Effector CD8-positive, alpha-beta T cell (primary cell): Measurements from ENCODE around the gene KSR2.

Source experiments
- DNase-seq: peaks from one replicate; lab custom pipeline; 2025; lab: John Stamatoyannopoulos, UW

KSR2 gene

DNA sequence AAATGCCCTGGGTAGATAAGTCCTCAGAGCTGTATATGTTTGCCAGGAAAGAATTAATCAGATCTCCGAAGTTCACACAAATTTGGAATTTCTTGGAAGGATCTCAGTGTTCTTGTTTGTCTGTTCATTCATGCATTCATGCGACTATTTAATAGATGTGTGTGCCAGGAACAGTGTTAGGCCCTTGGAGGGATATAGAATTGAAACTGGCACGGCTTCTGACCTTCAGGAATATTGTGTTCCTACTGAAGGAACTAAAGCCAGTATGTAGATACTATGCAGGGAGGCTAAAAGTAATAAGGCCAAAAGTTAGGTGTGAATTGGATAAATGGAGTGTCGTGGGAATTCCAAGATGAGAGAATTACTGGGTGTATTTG is 441.3 kb downstream of the KSR2 start:
- DNase-seq: no peak

DNA sequence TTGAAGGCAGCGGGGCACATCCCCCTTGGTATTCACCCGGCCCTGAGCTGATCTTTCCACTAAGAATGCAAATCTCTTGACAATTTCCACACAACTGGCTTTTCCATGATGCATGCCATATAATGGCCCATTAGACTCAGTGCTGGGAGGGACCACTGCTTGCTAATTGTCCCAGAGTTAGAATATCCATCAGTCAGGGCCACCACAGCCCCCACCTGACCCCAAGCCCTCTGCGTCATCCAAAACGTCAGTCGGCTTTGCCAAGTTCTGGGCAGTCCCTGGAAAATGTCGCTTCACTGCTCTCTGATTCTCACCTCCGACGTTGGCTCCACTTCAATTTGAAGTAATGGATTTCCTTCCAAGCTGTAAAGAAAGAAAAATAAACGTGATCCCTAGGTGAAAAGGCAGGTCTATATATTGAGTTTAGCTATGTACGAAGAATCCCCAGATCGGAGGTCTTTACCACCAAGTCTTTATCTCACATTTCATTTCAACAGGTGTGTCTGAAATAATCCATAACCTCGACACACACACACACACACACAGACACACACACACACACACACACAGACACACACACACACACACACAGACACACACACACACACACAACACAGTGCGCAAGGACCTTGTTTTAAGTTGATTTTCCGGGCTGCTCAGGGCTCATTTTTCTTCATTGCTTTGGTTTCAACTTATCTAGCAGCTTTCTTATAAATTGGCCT is 441.9 kb downstream of the KSR2 start:
- no peak for DNase-seq

DNA sequence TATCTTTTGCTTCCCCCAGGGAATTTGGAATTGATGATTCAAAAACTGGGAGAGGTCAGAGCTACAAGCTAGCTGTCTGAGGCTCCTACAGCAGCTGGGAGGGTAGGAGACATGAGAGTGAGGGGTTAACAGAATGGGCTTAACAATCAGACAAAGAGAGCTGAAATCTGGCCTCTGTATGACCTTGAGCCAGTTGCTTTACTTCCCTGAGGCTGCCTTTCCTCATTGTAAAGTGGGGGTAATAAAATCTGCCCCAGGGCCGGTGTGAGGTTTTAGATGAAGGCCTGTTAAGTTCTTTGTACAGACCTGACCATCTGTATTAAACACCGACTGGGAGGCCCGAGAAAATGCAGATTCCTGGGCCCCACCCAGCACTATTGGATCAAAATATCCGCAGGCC is 443.0 kb downstream of the KSR2 start:
- DNase-seq: no peak

DNA sequence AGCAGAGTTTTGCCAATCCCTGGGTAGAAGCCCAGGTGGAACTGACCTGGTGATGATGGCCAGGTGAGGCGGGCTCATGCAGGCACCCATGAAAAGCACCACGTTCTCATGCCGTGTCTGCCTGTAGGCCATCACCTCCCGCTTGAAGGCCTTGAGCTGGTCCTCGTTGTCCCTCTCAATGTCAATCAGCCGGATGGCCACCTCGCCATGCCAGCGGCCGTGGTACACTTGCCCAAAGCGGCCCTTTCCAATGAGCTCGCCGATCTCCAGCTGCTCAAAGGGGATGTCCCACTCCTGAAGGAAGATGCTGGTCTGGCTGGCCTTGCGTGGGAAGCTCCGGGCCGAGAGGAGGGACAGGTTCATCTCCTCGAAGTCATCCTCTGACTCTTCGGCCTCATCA is 444.0 kb downstream of the KSR2 start:
- no peak for DNase-seq

DNA sequence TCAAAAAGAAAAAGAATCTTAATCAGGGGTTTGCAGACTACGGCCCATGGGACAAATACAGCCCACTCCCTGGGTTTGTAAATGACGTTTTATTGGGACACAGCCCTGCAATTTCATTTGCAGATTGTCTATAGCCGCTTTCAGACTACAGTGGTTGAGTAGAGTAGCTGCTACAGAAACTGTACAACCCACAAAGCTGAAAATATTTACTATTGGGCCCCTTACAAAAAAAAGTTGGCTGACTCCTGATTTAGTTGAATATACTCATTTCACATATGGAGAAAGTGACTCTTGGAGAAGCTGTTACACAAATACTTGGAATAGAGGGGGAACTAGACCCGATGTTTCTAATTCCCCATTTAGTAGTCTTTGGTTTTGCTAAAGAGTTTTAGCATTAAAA is 444.8 kb downstream of the KSR2 start:
- no peak for DNase-seq

DNA sequence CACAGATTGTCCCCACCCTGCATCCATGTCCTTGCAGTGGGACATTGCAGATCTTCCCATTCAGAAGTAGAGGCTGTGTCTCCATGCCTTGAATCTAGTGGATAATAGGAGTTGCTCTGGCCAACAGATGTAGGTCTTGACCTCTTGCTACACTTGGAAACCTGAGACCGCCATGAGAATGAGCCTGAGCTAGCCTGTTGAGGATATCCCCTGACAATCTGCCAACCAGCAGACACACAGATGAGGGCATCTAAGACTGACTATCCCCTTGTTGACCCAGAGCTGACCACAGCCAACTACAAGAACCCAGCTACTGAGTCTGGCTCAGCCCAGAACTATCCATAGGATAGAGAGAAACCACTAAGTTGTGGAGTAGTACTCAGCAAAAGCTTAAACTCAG is 446.2 kb downstream of the KSR2 start:
- no peak for DNase-seq

DNA sequence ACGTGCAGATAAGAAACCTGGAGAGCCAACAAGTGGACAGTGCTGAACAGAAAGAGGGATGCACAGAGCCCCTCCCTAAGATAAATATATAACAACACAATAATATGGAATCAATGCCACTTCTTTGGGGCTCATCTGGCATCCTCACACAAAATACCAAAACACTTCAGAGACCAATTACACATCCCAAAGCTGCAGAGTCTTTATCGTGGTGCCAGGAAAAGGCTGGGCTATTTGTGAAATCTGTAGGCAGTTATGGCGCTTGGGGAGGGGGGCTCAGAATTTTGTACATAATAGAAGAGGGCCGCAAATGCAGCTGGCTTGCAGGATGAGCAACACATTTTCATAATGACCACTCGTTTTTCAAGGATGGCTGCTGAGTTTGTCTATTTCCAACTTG is 446.9 kb downstream of the KSR2 start:
- no peak for DNase-seq

DNA sequence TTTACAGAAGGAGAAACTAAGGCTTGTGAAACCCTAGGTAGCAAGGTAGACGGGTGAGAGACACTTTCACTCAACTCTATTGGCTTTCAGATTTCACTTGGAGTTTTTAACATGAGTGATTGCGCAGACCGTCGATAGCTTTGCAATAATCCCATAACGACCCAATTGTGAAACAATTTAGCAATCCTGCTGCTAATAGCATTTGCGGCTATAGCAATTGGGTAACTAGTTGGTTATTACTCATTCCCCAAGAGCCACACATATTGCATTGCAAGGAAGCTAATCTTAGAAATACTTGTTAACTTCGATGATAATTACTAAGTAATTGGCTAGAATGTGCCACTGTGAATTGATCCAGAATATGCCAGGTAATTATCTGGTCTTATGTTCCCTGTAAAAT is 447.4 kb downstream of the KSR2 start:
- DNase-seq: no peak

DNA sequence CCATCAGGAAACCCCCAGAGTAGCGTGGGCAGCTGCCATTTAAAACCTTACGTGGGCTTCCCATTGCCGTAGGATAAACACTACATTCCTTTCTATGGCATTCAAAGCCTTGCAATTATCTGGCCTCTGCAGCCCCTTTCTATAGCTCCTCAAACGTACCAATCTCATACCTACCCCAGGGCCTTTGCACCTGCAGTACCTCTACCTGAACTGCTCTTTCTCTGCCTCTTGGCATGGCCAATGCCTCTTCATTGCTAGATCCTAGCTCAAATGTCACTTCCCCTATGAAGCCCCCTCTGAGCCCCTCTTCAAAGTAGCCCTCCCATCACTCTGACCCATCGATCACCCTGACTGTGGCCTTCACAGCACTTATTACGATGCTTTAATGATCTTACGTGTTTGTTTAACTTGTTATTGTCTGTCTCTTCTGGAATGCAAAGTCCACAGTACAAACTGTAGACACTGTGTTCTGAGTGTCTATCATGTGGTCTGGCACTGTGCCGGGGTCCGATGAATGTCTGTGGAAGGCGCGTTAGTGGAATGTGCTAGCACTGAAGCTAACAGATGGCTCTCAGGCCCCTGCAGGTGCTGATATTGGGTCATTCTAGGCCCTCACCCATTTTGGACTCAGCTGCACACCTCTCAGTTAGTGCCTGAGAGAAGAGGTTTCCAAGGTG is 450.1 kb downstream of the KSR2 start:
- DNase-seq: no peak

DNA sequence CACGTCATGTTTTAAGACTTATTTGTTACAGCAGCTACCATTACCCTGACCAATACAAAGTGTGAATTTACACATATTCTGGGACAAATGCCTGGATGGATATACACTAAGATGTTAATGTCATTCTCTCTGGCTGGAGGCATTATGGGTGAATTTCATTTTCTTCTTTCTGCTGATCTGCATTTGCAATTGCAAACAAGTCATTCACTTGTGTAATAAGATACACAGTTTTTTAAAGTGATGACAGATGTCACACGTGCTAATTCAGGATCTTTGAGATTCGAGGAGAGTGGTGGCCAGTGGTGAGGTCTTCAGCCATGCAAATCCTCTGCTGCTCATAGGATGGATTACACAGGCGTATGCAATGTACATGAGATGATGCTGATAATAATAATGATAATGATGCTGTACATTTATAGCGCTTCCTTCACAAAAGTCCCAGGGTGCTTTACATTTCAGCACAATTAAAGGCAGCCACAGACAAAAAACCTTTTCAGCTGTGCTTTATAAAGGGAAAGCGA is 451.5 kb downstream of the KSR2 start:
- no peak for DNase-seq

DNA sequence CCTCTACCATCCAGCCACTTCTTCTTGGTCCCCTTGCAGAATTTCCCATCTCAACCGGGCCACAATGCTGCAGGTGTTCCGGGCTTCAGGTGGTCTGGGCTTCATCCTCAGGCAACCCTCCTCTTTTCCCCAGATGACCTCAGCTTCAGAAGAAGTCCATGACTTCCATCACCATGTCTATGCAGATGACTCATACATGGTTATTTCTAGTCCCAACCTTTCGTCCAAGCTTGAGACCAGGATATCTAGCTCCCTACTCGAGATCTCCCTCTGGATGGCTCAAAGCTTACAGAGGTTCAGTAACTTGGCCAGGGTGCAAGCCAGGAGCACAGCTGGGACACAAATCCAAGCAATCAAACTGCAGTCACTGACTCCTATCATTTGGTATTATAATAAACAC is 452.8 kb downstream of the KSR2 start:
- no peak for DNase-seq

DNA sequence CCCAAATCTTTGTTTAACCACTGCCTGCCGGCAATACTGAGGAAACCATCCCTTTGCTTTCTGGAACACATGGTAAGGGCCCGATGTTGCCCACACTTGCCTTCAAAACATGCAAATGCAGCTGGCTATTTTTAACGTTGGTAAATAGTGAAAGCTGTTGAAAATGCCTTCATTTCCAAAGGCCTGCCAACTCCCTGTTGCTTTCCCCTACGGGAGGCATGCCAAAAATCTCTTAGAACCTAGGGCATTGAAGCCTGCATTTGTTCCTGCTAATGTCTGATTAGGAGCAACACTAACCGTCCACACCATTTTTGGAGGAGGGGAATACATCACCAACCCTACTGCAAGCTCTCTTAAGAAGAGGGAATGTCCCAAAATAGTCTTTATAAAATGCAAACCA is 454.8 kb downstream of the KSR2 start:
- no peak for DNase-seq

DNA sequence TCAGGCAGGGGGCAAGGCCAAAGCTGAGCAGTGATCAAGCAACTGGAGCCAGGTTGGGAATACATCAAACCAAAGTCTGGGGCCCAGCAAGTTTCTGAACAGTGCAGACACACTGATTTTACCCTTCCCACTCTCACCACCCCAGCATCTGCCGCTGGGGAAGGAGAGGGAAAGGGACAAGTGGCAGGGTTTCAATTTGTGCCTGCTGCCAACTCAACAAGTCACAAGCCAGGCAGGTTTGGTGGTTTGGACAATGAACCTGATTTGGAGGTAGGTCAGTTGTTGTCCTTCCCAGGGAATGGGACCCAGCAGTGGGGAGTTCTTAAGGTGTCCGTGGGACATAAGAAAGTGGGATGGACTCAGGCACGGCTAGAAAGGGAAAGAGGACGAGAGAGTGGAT is 455.4 kb downstream of the KSR2 start:
- DNase-seq: no peak

DNA sequence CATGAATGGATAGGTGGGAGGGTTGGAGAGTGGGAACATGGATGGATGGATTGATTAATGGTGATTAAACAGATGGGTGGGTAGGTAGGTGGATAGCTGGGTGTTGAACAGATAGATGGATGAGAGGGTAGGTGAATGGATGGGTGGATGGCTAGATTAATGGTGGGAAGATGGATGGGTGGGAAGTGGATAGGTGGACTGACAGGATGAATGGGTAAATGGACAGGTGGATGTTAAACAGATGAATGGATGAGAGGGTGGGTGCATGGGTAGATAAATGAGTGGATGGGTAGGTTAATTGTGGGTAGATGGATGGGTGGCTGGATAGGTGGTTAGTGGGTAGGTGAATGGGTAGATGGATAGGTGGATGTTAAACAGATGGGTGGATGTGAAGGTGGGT is 460.3 kb downstream of the KSR2 start:
- DNase-seq: no peak

DNA sequence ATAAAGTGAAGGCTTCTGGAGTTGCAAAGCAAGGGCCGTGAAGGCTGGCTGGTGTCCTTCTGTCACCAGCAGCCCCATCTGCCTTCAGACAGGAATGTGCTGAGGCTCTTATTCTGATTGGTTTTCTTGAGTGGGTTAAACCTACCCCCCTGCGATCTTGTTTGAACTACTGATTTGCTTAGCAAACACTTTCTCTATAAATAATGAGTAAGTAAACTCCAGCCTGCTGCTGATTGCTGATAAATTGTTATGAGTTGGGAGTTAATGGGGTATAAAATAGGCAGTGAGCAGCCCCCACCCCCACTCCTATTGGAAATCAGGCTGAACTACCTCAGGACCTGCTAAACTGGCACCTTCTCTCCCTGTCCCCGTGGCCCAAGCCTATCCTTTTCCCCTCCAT is 461.2 kb downstream of the KSR2 start:
- DNase-seq: no peak

DNA sequence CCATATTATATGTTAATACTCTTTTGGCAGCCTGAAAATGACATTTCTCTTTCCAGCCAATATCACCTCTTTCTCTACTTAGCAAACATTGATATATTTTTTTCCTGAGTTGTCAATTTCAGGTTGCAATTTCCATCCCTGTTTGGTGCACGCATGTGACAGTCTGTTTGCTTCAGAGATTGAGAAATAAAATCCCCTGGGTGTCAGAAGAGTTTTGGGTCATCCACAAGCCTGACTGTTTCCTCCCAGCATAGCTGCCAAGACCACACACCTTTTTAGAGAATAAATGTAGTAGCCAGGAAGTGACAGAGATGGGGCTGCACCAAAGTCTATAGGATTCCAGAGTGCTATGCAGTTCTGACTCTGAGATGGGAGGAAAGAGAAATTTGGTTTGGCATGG is 462.5 kb downstream of the KSR2 start:
- DNase-seq: no peak

DNA sequence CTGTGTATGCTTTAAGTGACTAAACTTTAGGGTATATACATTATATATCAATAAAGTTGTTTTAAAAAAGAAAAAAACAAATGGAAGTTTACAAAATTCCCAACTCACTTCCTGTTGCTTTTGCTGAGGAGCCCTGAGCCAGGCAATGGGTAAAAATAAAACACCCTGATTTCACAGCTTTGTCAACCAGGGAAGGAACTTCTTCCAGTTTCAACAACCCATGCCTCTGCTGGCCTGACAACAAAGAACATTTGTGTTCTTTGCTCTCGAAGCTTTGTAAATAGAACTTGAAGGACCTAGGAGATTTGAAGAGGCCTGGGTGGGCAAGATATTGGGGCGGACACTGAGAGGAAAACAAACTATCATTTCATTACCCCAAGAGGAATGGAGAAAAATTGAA is 466.2 kb downstream of the KSR2 start:
- no peak for DNase-seq

DNA sequence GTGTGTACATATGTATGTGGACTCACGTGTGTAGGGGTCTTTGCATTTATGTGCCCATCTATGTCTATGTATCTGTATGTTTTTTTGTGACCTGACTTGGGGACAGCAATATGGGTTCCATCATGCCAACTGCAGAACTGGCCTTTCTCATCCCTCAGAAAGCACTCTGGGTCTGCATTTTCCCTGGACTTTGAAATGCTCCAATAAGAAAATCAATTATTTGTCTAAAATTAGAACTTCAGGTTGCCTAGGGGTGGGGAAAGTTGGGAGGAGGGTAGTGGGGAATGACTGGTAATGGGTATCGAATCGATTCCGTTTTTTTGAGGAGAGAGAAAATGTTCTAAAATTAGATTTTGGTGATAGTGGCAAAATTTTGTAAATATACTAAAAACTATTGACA is 466.6 kb downstream of the KSR2 start:
- DNase-seq: no peak

DNA sequence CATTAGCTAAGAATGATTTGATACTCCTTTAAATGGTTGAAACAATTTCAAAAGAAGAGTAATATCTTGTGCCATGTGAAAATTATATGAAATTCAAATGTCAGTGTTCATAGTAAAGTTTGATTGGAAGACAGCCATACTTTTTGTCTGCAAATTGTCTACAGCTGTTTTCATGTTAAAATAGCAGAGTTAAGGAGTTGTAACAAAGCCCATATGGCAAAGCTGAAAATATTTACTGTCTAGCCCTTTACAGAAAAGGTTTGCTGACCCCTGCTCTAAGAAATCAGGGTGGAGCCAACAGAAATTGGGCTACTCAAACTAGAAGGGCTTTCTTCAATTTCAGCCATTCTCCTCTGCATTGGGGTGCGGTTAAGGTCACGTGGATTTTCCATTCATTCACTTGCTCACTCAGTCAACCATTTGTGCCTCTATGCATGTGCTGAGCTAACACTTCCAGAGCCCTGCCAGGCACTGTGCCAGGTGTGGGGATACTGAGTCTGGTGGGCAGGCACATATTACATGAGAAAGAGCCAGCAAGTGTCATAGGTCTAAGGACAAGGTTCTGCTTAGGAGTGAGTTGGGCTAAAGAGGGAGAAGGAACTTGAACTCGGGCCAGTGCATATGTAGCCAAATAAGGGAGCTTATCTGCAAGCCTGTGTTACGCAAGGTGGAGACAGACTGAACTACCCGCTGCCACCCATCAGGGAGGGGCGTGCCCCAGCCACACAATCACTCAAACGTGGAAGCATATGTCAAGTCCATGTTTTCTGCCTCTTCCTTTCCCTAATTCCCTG is 467.5 kb downstream of the KSR2 start:
- DNase-seq: no peak

DNA sequence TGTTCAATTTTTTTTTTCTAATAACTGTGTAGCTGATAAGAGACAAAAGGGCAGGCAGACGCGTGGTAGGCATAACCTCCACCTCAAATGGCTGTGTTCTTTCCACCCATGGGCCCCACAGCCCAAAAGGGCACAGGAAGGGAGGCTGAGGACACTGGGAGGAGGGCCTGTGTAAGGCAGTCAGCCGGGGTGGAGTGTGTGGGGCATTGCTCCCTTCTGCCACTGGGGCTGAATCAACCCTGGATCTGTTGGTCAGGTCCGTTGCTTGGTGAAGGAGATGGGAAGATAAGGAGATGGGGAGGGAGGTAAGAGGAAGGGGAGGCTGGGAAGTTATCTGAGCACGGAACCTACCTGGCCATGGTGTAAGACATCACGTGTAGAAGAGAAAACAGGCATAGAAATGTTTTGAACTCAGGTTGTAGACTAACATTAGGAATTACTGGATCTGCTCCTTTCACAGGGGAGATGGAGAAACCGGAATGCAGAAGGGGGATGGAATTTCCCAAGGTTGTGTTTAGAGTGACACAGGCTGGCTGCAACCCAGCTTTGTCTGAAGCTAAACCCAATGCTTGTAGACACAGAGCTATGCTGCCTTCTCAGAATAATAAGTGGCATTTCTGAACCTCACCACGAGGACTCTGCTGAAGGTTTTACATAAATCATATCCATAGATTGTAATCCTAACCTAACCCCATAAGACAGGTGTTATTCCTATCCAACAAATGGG is 468.9 kb downstream of the KSR2 start:
- DNase-seq: no peak

DNA sequence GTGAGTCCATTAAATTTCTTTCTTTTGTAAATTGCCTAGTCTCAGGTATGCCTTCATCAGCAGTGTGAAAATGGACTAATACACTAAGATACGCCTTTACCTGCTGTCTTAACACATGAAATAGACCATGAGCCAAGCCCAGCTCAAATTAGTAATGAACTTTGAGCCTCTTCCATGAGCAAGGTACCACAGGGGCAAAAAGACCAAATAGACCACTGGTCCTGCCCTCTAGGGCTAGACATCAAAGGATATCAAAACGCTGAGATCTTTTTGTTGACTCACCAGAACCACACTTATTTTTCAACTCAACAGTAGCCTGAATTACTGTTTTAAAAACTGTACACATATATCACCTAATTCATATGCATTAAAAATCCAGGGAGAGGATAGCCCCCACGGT is 469.9 kb downstream of the KSR2 start:
- DNase-seq: no peak

DNA sequence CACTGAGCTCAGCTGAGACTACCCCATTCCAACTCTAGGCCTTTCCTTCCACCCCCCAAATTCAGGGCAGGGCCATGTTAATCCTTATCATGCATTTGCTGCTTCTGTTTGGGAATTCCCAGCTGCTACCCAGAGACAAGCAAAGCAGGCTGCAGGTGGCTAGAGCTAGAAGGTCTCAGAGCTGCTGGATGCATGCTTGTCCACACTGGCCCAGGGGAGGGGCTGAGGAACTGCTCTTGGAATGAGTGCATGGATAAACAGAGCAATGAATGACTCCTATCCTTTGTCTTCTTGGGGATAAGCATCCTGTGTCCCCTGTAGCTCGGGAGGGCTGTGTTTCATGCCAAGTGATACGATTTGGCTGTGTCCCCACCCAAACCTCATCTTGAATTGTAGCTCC is 470.5 kb downstream of the KSR2 start:
- no peak for DNase-seq
